ENCODE results near the gene DERL2.

DNA sequence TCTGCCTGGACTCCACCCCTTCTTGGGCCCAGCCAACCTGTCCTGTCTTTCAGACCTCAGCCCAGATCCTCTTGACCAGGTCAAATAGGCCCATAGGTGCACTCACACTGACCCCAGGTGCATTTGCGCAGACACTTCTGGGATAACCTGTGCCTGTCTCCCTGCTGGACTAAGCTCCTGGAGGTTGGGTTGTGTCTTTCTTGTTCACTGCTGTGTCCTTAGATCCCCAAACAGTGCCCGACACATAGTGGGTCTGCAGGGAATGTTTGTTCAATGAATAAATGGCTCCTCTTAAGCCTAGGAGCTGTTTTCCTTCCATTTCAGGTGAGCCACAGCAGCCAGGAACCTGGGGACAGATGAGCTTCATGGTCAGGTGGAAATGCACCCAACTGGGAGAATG lies 49.5 kb upstream of the DERL2 start:
- TF ChIP-seq CTCF (IDR thresholded peaks at IDR 0.05) (no peak), POLR2A (IDR thresholded peaks at IDR 0.05) (no peak)

Data from lower leg skin (tissue), 3 donors.